Lower leg skin (tissue), 4 donors: Measurements from ENCODE around the gene SYT1. TPM values are rescaled to one million over a fixed set of nuclear protein-coding genes. Genes with fewer than 3 reads are reported as not detected.

Experiments
- DNase-seq, 2 donors: peaks; one replicate each; pipeline ENCODE4 v3.0.0-alpha.2; 2019; ENCODE audit warnings: low spot score in 2 of 2
- H3K4me3 ChIP-seq: fragments of 200-600 bp; sonication (generic); 2 replicates; pipeline ENCODE4 v1.5.1; 2017; ENCODE audit warnings: mild to moderate bottlenecking, low read depth; ENCODE audit not compliant: poor library complexity, severe bottlenecking
- CTCF ChIP-seq, 3 donors: fragments of 450-650 bp; IDR thresholded peaks; one replicate each; pipeline ENCODE4 v1.5.1; 2016; ENCODE audit warnings: antibody characterized with exemption in 3 of 3, mild to moderate bottlenecking in 3 of 3, moderate library complexity in 2 of 3
- POLR2A ChIP-seq, 2 donors: fragments of 450-650 bp; IDR thresholded peaks; one replicate each; pipeline ENCODE4 v1.6.1; 2016 to 2017; ENCODE audit warnings: antibody characterized with exemption in 2 of 2, mild to moderate bottlenecking in 1 of 2, moderate library complexity in 1 of 2
- WGBS, 2 donors: methylation state at CpG; one replicate each; pipeline ENCODE4 v1.1.5; 2018; 5-methylcytosine and 5-hydroxymethylcytosine counted together
- intact Hi-C: fragments of 100-400 bp; cut with DNase I; formaldehyde crosslinking; loops from one replicate; pipeline ENCODE4 v1.15.0; 2023; ENCODE audit warnings: low total_unique reads
- total RNA-seq, 4 donors: library from RNA; depleted of rRNA; stranded (reverse); fragments of >200 nt; gene quantifications; one replicate each; pipeline ENCODE4 v1.1.0, GENCODE V29; 2016

The SYT1 gene
- total RNA-seq, 4 donors from 2014 or later: 0.15 to 0.49 (median 0.29) TPM

GRCh38 chr12:78881685-78882084 is 17.1 kb downstream of the SYT1 start:
- no peak for TF ChIP-seq CTCF (IDR thresholded peaks at IDR 0.05)
- no peak for TF ChIP-seq POLR2A (IDR thresholded peaks at IDR 0.05)
- WGBS, 2 donors: 76 to 90% methylated on average over 2 of the region's 2 CpGs
- intact Hi-C loops: no loop called here
- DNase-seq: no peak
- no peak overlapping the region for H3K4me3 ChIP-seq

GRCh38 chr12:78885466-78885865 is 20.9 kb downstream of the SYT1 start:
- no peak overlapping the region for H3K4me3 ChIP-seq
- 42 to 57% methylated on average over 2 of the region's 2 CpGs for WGBS, 2 donors
- TF ChIP-seq CTCF (IDR thresholded peaks at IDR 0.05) (no peak), POLR2A (IDR thresholded peaks at IDR 0.05) (no peak)
- intact Hi-C loops: no loop called here
- no peak for DNase-seq

- whole genome bisulfite sequencing, 2 donors: 75 to 76% methylated on average over 7 of the region's 7 CpGs
- DNase-seq: no peak
- TF ChIP-seq POLR2A (IDR thresholded peaks at IDR 0.05) (no peak), CTCF (IDR thresholded peaks at IDR 0.05) (no peak)
- no peak overlapping the region for H3K4me3 ChIP-seq
- intact Hi-C loops: no loop called here
These were observed 22.3 kb downstream of the SYT1 start for GRCh38 chr12:78886719-78887407.

GRCh38 chr12:78887444-78887843 is 22.9 kb downstream of the SYT1 start:
- TF ChIP-seq POLR2A (IDR thresholded peaks at IDR 0.05): no peak
- TF ChIP-seq CTCF (IDR thresholded peaks at IDR 0.05): no peak
- WGBS, 2 donors: 87 to 94% methylated on average over 3 of the region's 3 CpGs
- no peak overlapping the region for H3K4me3 ChIP-seq
- intact Hi-C loops: no loop called here
- no peak for DNase-seq

GRCh38 chr12:78888568-78888967 is 24.0 kb downstream of the SYT1 start:
- no peak overlapping the region for H3K4me3 ChIP-seq
- TF ChIP-seq POLR2A (IDR thresholded peaks at IDR 0.05) (no peak), CTCF (IDR thresholded peaks at IDR 0.05) (no peak)
- DNase-seq: no peak
- WGBS, 2 donors: 74 to 77% methylated on average over 3 of the region's 3 CpGs
- intact Hi-C loops: no loop called here
